CD4-positive, alpha-beta T cell (primary cell): Measurements from ENCODE around the gene TICRR. TPM values are rescaled to one million over a fixed set of nuclear protein-coding genes. Genes with fewer than 3 reads are reported as not detected.

ENCODE experiments used
- ATAC-seq: fragments of 200-7000 bp; cut with Tn5 transposase; one replicate; pipeline ENCODE4 v1.10.0; 2022; ENCODE audit warnings: mild to moderate bottlenecking; ENCODE audit not compliant: poor library complexity
- CTCF ChIA-PET: fragments of 350-600 bp; sonication (Branson Sonifier 250); formaldehyde crosslinking; loops from one replicate; lab custom pipeline; 2021; ENCODE audit warnings: antibody characterized with exemption, inconsistent platforms; lab: Charles Lee
- POLR2A ChIA-PET: fragments of 350-600 bp; sonication (Branson Sonifier 250); formaldehyde crosslinking; loops from one replicate; lab custom pipeline; 2021; ENCODE audit warnings: antibody characterized with exemption, inconsistent platforms; lab: Charles Lee
- DNase-seq, 14 experiments: peaks; one replicate each; pipeline ENCODE4 v3.0.0-alpha.2; 2013 to 2020; ENCODE audit warnings: mixed read lengths in 2 of 14
- H3K27ac ChIP-seq, 2 donors: one replicate each; pipeline versions ENCODE4 v1.5.1 to v1.7.0; 2013; ENCODE audit warnings: low read length in 2 of 2, low read depth in 1 of 2, mild to moderate bottlenecking in 1 of 2
- H3K27me3 ChIP-seq, 2 experiments: 1 replicate in 1 of 2; 2 replicates in 1 of 2; pipeline versions ENCODE4 v1.6.1 to v1.7.0; 2013; ENCODE audit warnings: low read length in 2 of 2, control low read depth in 1 of 2, mild to moderate bottlenecking in 1 of 2, moderate library complexity in 1 of 2; ENCODE audit not compliant: insufficient read depth in 2 of 2, control insufficient read depth in 1 of 2
- H3K36me3 ChIP-seq: one replicate; pipeline ENCODE4 v1.6.1; 2013; ENCODE audit warnings: low read length, control low read depth; ENCODE audit not compliant: insufficient read depth
- H3K4me1 ChIP-seq: one replicate; pipeline ENCODE4 v1.6.1; 2013; ENCODE audit warnings: low read length, control low read depth; ENCODE audit not compliant: insufficient read depth
- H3K4me3 ChIP-seq: one replicate; pipeline ENCODE4 v1.5.1; 2013; ENCODE audit warnings: mild to moderate bottlenecking, low read length, moderate library complexity
- H3K9me3 ChIP-seq, 2 experiments: 1 replicate in 1 of 2; 2 replicates in 1 of 2; pipeline versions ENCODE4 v1.6.1 to v1.7.0; 2013; ENCODE audit warnings: low read length in 2 of 2, mild to moderate bottlenecking in 2 of 2, control low read depth in 1 of 2, moderate library complexity in 1 of 2; ENCODE audit not compliant: control insufficient read depth in 1 of 2, insufficient read depth in 1 of 2
- H3K27ac Mint-ChIP-seq: one replicate; pipeline ENCODE4 v1.8.0; 2020; ENCODE audit warnings: mixed read lengths
- H3K27me3 Mint-ChIP-seq: one replicate; pipeline ENCODE4 v1.8.0; 2021; ENCODE audit warnings: mixed read lengths
- H3K36me3 Mint-ChIP-seq: one replicate; pipeline ENCODE4 v1.8.0; 2021; ENCODE audit warnings: low read depth, mixed read lengths
- H3K4me1 Mint-ChIP-seq: one replicate; pipeline ENCODE4 v1.8.0; 2021; ENCODE audit warnings: low read depth, mixed read lengths
- H3K4me3 Mint-ChIP-seq: one replicate; pipeline ENCODE4 v1.8.0; 2020; ENCODE audit warnings: mild to moderate bottlenecking, mixed read lengths
- H3K9me3 Mint-ChIP-seq: one replicate; pipeline ENCODE4 v1.8.0; 2020; ENCODE audit warnings: mixed read lengths
- CTCF ChIP-seq: fragments of 200-600 bp; IDR thresholded peaks from one replicate; pipeline ENCODE4 v1.8.0; 2022; ENCODE audit warnings: antibody characterized with exemption, mild to moderate bottlenecking
- intact Hi-C, 2 experiments: fragments of 100-400 bp; cut with DNase I in 1 of 2; cut with micrococcal nuclease in 1 of 2; formaldehyde crosslinking; loops; one replicate each; pipeline versions ENCODE4 v1.15.1 to v1.9.0; 2023 to 2025; cut with DNase I, micrococcal nuclease
- total RNA-seq, 174 experiments: library from RNA in 2 of 174; stranded (reverse) in 2 of 174; gene quantifications; one replicate each; pipeline ENCODE4 v1.2.3 and lab custom pipeline; 2021 to 2026

The TICRR gene
- total RNA-seq, 2 experiments from 2014 or later = 0.05 to 0.06 TPM

GRCh38 chr15:89667706-89667960, 92.4 kb downstream of the TICRR start:
- intact Hi-C loops = no loop called here
- peaks cover 17 to 23% of the 10 kb centered on the region in 2 experiments for H3K27me3 ChIP-seq
- CTCF ChIA-PET = no interaction called here

GRCh38 chr15:89668171-89668570, 92.9 kb downstream of the TICRR start:
- peaks cover 26% of the 10 kb centered on the region for H3K27me3 Mint-ChIP-seq
- Histone ChIP-seq H3K36me3 (no peaks in the 10 kb centered on the region), H3K27ac (no peak overlapping the region), H3K9me3 (peaks cover 0 to 9% of the 10 kb centered on the region in 2 experiments), H3K4me1 (peaks cover 3% of the 10 kb centered on the region), H3K27me3 (peaks cover 16 to 23% of the 10 kb centered on the region in 2 experiments), H3K4me3 (no peak overlapping the region)
- H3K27ac Mint-ChIP-seq = no peak overlapping the region
- ATAC-seq (no peak), DNase-seq (no peak)
- no peak for TF ChIP-seq CTCF
- no peaks in the 10 kb centered on the region for H3K9me3 Mint-ChIP-seq
- intact Hi-C loops = no loop called here
- H3K36me3 Mint-ChIP-seq = no peaks in the 10 kb centered on the region
- ChIA-PET CTCF (no interaction called here), POLR2A (no interaction called here)
- H3K4me1 Mint-ChIP-seq = peaks cover 4% of the 10 kb centered on the region
- no peak overlapping the region for H3K4me3 Mint-ChIP-seq

More at GRCh38 chr15:89667706-89667960, 92.4 kb downstream of the TICRR start:
- POLR2A ChIA-PET = no interaction called here
- Histone ChIP-seq H3K9me3 (peaks cover 0 to 6% of the 10 kb centered on the region in 2 experiments), H3K4me1 (peaks cover 3% of the 10 kb centered on the region), H3K36me3 (no peaks in the 10 kb centered on the region), H3K27ac (no peak overlapping the region), H3K4me3 (no peak overlapping the region)
- no peak overlapping the region for H3K27ac Mint-ChIP-seq
- DNase-seq (no peak), ATAC-seq (no peak)
- H3K4me1 Mint-ChIP-seq = peaks cover 4% of the 10 kb centered on the region
- H3K36me3 Mint-ChIP-seq = no peaks in the 10 kb centered on the region
- H3K9me3 Mint-ChIP-seq = no peaks in the 10 kb centered on the region
- H3K27me3 Mint-ChIP-seq = peaks cover 30% of the 10 kb centered on the region
- no peak overlapping the region for H3K4me3 Mint-ChIP-seq
- TF ChIP-seq CTCF = no peak

GRCh38 chr15:89669309-89669865, 94.1 kb downstream of the TICRR start:
- Histone ChIP-seq H3K4me3 (no peak overlapping the region), H3K27ac (no peak overlapping the region), H3K36me3 (no peaks in the 10 kb centered on the region), H3K9me3 (peaks cover 0 to 11% of the 10 kb centered on the region in 2 experiments), H3K4me1 (peaks cover 3% of the 10 kb centered on the region), H3K27me3 (peaks cover 16 to 22% of the 10 kb centered on the region in 2 experiments)
- Mint-ChIP-seq H3K9me3 (no peaks in the 10 kb centered on the region), H3K4me3 (no peak overlapping the region), H3K36me3 (no peaks in the 10 kb centered on the region), H3K27me3 (peaks cover 21% of the 10 kb centered on the region), H3K4me1 (peaks cover 4% of the 10 kb centered on the region), H3K27ac (no peak overlapping the region)
- no peak for ATAC-seq
- POLR2A ChIA-PET = no interaction called here
- CTCF ChIA-PET = no interaction called here
- TF ChIP-seq CTCF = no peak
- DNase-seq = no peak
- intact Hi-C loops = no loop called here
